BJ (cell line): ENCODE results near the gene DLX6. TPM values are rescaled to one million over a fixed set of nuclear protein-coding genes. Genes with fewer than 3 reads are reported as not detected.

Experiments
- CTCF ChIA-PET: fragments of 350-600 bp; formaldehyde crosslinking; extraction: SDS; loops from one replicate; lab custom pipeline; 2021; ENCODE audit warnings: antibody characterized with exemption, inconsistent platforms; lab: Yijun Ruan, JAX
- POLR2A ChIA-PET: fragments of 300-600 bp; sonication (Branson Sonifier 250); formaldehyde crosslinking; extraction: SDS; loops from one replicate; lab custom pipeline; 2021; ENCODE audit warnings: antibody characterized with exemption; lab: Charles Lee
- DNase-seq: peaks from one replicate; pipeline ENCODE4 v3.0.0-alpha.2; 2011; ENCODE audit warnings: low read depth
- H3K27me3 ChIP-seq: 2 replicates; pipeline ENCODE4 v1.6.0; 2011; ENCODE audit warnings: low read length; ENCODE audit not compliant: control insufficient read depth, insufficient read depth
- H3K36me3 ChIP-seq: 2 replicates; pipeline ENCODE4 v1.5.1; 2011; ENCODE audit warnings: low read length; ENCODE audit not compliant: control insufficient read depth, insufficient read depth
- H3K4me3 ChIP-seq: 2 replicates; pipeline ENCODE4 v1.5.1; 2011; ENCODE audit warnings: low read depth, mild to moderate bottlenecking, control low read depth, low read length
- polyA plus RNA-seq: library from polyadenylated mRNA; depleted of rRNA; stranded (reverse); fragments of >200 nt; gene quantifications from 2 replicates; pipeline ENCODE4 v1.2.3, GENCODE V29; 2011
- TF ChIP-seq, protein P1 (sequence below): IDR thresholded peaks from 2 replicates; pipeline ENCODE4 v1.5.1; 2011; ENCODE audit warnings: low read depth, mild to moderate bottlenecking, control low read depth, inconsistent platforms, low read length, moderate library complexity; ENCODE audit not compliant: insufficient read depth

DLX6 gene
- polyA plus RNA-seq, 1 experiment: not detected

DNA sequence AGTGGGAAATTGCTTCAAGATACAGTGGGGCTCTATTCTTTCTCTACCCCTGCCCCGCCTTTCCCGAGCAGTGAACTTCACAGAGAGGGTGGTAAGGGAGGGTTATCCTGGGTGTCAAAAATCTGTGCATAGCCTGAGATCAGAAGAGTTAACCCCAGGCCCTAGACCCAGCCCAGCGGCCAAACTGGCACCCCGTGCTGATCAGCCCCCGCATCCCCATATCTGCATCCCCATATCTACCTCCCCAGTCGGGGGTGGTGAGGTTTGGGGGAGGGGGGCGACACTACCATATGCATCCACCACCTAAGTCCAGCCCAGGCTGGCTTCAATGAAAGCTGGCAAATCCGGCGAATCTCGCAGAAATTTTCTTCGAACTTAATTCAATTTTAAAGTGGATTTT is 7.0 kb upstream of the DLX6 start:
- Histone ChIP-seq H3K36me3 (no peaks in the 10 kb centered on the region), H3K4me3 (no peak overlapping the region), H3K27me3 (peaks cover 49% of the 10 kb centered on the region)
- CTCF ChIA-PET: interaction anchor here (1.3 kb wide), 1 partner anchor 9 kb away, joined by 3 read pairs; no protein-coding TSS in a partner anchor
- POLR2A ChIA-PET: no interaction called here
- DNase-seq: no peak
- TF ChIP-seq, protein P1, sequence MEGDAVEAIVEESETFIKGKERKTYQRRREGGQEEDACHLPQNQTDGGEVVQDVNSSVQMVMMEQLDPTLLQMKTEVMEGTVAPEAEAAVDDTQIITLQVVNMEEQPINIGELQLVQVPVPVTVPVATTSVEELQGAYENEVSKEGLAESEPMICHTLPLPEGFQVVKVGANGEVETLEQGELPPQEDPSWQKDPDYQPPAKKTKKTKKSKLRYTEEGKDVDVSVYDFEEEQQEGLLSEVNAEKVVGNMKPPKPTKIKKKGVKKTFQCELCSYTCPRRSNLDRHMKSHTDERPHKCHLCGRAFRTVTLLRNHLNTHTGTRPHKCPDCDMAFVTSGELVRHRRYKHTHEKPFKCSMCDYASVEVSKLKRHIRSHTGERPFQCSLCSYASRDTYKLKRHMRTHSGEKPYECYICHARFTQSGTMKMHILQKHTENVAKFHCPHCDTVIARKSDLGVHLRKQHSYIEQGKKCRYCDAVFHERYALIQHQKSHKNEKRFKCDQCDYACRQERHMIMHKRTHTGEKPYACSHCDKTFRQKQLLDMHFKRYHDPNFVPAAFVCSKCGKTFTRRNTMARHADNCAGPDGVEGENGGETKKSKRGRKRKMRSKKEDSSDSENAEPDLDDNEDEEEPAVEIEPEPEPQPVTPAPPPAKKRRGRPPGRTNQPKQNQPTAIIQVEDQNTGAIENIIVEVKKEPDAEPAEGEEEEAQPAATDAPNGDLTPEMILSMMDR: no peak

DNA sequence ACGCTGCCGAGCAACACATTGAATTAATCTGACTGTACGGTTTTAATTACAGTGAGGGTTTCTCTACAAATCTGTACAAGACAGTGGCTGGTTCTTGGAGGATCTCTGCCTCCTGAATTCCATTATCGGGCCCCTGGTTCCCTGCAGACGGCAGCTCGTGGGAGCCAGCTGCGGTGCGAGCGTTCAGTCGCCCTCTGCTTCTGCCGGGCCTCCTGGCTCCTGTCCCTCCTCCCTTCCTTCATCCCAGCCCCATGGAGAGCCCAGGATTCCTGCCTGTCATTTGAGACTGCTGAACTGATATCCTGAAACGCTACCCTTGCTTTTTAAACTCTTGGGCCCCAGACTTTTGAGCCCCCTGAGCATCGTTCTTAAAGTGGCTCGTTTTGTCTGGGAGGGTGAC is 6.6 kb upstream of the DLX6 start:
- Histone ChIP-seq H3K4me3 (no peak overlapping the region), H3K36me3 (no peaks in the 10 kb centered on the region), H3K27me3 (peaks cover 52% of the 10 kb centered on the region)
- DNase-seq: no peak
- TF ChIP-seq, protein P1: no peak
- ChIA-PET POLR2A (no interaction called here), CTCF (interaction anchor here (1.3 to 2.3 kb wide), 2 partner anchors 9 to 14 kb away, joined by 3 to 5 read pairs; no protein-coding TSS in a partner anchor)

DNA sequence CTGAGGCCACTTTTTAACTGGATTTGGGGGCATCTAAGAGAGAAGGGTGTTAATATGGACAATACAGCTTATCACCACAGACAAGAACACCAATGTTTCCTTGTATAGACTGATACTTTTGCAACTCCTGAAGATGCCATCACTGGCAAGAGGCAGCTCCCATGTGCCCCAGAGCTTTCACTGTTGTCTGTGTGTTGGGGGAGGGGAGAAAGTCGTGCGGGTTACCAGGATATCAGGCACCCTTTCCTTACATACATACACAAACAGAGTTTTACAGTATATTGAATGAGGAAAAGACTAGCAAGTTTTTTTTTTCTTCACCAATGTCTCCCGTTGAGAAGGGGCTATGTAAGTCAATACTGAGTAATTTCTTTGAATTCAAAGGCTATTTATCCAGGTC is 4.1 kb upstream of the DLX6 start:
- ChIA-PET POLR2A (no interaction called here), CTCF (interaction anchor here (0.6 to 2.3 kb wide), 3 partner anchors 12 to 223 kb away, joined by 3 to 5 read pairs (median 3); no protein-coding TSS in a partner anchor)
- Histone ChIP-seq H3K27me3 (peaks cover 48% of the 10 kb centered on the region), H3K36me3 (no peaks in the 10 kb centered on the region), H3K4me3 (no peak overlapping the region)
- no peak for DNase-seq
- TF ChIP-seq, protein P1: no peak

DNA sequence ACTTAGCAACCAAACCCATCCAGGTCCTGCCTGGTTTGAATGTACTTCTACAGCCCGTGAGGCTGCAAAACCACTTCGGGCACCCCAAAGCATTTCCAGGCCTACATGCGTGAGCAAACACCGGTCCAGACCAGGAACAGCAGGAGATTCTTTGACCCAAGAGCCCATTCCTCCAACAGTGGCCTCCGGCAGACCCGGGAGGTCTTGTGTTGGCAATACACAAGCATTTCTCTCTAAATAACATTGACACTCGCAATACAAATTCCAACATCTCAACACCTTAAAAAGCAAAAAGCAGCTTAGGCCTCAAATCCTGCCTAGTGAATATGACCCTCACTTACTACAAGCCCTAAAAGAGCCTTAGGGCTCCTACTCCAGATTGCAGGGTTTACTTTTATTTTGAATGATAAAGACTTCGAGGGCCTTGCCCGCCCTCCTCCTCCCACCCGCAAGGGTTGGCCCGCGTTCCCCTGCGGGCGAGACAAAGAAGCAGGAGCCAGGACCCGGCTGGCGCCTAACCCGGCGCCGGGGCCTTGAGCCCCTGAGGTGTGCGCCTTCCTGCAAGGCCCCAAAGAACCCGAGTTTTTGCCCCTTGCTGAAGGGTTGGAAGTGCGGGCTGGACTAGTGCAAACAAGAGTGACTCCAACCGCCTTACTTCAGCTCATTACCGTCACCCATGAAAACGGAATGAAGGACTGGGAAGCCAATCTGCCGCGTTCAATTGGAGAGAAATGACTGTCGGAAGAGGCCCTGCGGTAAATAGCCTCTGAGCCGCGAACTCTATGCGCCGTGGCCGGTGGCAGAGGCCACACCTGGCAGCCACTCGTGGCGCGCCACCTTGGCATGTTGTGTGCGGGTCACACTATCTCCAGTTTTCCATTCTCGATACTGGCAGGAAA is 3.4 kb upstream of the DLX6 start:
- TF ChIP-seq, protein P1: no peak
- ChIA-PET CTCF (no interaction called here), POLR2A (no interaction called here)
- no peaks in the 10 kb centered on the region for H3K36me3 ChIP-seq
- no peak for DNase-seq
- H3K4me3 ChIP-seq: no peak overlapping the region
- H3K27me3 ChIP-seq: peaks cover 43% of the 10 kb centered on the region

DNA sequence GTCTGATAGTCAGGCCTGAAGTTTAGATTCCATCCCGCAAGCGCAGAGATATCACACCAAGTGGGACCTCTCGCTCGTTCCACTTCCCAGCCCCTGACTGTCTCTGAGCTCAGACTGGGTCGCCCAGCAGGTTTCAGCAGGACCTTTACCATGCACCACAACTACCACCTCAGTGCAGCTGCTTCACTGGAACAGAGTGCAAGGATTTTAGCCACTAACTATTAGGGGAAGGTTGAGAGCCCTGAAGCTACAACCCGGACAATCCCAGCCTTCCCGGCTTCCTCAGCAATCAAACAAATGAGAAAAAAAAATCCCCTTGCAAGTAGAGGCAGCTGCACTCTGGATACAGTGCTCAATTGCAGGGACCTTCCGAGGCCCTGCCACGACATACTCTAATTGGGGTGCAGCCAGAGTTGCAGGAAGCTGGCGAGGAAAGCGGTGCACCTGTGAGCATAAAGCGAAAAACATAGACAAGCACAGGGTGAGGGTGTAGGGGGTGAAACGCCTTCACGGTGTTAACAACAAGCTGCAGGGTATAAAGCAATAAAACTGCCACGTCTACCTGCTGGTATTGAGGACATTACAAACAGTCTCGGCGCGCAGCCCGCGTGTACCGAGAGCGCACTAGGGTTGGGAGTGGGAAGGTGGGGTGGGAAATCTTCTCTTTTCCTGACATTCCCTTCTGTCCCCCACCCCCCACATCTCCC is 2.6 kb upstream of the DLX6 start:
- CTCF ChIA-PET: no interaction called here

More for the DNA sequence above, 2.6 kb upstream of the DLX6 start:
- POLR2A ChIA-PET: no interaction called here
- DNase-seq: no peak
- Histone ChIP-seq H3K4me3 (no peak overlapping the region), H3K27me3 (peaks cover 42% of the 10 kb centered on the region), H3K36me3 (no peaks in the 10 kb centered on the region)
- TF ChIP-seq, protein P1: no peak
